ENCODE results near the gene ADAMTS1.

The ADAMTS1 gene

GRCh38 chr21:26844258-26845065 is 747 bp downstream of the ADAMTS1 start:
- DNase-seq, result no peak

DNA sequence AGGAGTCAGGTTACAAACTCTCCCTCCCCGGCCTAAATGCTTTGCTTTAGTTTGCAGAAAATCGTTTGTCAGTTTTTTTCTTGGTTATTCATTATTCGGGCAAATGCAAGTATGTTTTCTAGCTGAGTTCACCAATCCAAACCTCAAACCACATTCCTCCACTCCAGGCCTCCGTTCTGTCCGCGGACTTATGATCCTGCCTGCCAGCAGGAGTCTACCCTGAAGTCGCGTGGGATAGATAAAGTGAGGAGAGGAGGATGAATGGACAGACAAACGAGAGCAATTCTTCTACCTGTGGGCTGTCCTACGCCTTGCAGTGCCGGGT is 1.3 kb downstream of the ADAMTS1 start:
- no peak for DNase-seq

DNA sequence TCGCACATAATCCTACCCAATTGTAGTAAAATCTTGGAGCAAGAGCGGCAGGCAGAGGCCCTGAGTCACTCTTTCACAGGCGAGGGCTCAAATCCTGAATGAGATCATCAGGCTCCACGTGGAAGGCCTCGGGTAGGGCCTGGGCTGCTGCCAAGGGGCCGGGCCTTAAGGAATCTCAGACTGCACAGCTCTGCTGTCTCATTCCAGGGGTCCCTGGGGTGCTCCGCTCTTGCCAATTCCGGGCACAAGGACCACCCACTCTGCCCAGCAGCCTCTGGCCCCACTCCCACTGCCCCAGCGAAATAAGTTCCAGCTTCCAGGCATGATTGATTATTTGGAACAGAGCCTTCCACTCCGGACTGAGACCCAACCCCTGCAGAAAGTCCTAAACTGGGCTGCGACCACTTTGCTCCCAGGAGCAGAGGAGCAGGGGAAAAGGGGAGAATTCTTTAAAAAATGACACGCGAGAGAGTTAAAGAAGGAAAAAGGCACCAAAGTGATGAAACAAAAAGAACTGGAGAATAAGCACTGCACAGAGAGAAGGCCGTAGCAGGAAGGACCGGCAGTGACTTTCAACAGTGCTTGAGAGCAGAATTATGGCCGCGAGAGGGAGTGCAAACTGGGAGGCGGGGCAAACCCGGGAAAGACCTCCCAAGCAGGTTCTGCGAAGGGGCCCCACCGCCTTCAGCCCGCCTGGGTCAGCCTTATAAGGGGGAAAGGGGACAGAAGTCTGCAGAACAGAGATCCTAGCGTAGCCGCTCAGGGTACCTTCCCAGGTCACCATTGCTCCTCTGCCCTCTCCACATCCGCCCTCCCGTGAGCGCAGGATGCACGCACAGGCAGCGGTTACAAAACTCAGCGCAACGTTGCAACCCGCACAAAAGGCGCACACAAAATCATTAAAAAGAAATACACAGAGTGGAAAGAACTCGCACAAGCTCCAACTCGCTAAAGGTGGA is 2.0 kb downstream of the ADAMTS1 start:
- DNase-seq, result no peak

GRCh38 chr21:26842300-26842699 is 2.9 kb downstream of the ADAMTS1 start:
- DNase-seq, result no peak

DNA sequence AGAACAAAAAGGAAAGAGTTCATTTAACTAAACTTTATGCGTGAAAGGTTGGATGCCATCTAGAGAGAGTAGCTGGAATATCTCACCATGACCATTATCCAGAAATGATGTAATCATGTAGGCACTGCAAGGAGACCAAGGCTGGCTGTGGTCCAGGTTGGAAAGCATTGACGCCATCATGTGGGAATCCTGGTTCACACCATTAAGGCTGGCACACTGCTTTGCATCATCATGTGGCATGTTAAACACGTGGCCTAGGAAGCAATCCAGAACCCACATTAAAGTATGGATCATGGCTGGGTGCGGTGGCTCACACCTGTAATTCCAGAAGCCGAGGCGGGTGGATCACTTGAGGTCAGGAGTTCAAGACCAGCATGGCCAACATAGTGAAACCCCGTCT is 4.3 kb downstream of the ADAMTS1 start:
- DNase-seq, result no peak

DNA sequence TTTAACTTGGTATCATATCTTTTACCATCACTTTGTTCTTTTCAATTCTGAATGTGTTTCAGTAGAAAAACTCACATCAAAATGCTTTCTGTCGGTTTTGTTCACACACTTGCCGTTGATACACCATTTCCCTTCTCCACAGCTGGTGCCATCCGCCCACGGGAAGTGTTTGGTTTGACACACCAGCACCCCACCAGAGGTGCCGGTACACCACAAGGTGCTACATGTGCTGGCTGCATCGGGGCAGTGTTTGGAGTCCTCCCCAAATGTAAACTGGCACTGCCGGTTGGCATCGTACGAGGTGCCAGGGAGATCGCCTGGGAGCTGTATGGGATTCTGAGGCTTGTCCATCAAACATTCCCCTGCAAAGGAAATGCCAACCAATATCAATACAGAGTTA is 5.0 kb downstream of the ADAMTS1 start:
- DNase-seq, result no peak

- no peak for DNase-seq
Measured at GRCh38 chr21:26837539-26837938, 7.7 kb downstream of the ADAMTS1 start.

DNA sequence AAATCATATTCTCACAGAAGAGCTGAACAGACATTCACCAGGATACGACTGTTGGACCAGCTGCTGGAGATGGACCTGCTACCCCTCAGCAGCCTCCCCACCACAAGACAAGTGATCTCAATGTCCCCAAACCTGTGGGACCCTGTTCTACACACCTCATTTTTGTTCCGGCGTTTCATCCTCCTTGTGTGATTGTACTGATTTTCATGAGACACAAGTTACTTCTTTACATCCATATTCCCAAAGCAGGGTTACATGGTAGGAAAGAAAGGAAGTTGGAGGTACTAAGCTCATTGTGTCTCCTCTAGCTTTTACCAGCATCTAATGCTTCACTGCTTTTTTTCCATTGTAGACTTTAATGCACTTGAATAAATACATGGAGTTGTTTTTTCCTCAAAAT is 8.7 kb downstream of the ADAMTS1 start:
- DNase-seq, result no peak

DNA sequence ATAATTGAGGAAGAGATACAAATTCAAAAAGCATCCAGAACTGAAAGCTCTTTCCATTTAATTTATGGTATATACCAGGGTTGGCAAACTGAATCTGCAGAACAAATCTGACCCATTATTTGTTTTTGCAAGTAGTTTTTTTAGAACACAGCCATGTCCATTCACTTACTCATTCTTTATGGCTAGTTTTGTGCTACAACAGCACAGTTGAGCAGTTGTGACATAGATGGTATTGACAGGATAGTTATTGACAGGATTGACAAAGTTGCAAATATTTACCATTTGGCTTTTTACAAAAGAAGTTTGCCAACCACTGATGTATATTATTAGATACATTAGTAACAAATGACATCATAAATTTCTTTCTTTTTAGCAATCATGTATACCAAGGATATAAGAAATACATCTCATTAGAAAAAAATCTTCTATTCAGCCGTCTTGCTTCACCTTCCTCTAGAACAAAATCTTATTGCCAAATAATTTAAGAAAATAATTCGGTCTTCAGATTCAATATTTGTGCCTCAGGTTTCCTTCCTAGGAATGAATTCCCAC is 9.4 kb downstream of the ADAMTS1 start:
- DNase-seq, result no peak

- DNase-seq, result no peak
Measured at GRCh38 chr21:26835027-26835713, 10.0 kb downstream of the ADAMTS1 start.

- DNase-seq, result no peak
Measured at GRCh38 chr21:26834181-26834905, 10.9 kb downstream of the ADAMTS1 start.

DNA sequence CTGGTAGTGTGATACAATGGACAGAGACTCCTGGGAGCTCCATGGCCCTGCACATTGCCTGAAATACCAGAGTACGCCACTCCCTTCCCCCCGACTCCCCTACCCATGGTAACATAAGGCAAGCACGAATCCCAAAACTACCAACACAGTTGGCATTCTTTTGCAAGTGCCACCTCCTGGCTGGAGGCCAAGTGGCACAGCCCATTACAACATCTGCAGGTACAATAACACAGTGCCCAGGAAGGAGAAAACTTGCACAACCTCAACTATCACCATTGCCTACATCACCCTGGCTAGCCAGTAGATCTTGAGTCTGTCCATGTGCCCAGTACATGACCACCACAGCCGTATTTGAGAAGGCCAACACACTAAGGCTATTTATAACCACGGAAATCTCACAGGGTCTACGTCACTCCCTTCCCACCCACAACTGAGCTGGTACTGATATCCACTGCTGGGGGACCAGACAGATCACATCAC is 11.7 kb downstream of the ADAMTS1 start:
- DNase-seq, result no peak

- no peak for DNase-seq
Measured at GRCh38 chr21:26833011-26833410, 12.2 kb downstream of the ADAMTS1 start.

DNA sequence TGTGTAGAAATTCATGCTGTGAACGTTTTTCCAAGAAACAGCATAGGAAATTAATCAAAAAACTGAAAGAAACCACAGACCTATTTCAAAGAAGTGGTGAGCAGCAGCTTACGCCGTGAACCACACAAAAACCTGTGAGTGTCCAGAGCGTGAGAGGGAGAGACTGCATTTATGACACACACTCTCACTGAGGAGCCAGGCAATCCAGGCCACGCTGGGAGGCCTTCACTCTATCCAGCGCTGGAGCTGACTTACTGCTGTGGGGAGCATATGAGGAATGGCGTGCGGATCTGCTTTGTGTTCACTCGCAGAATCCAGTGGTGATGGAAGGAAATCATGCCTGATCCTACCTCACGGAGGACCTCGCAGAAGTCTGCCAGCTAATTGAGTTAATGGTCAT is 12.7 kb downstream of the ADAMTS1 start:
- DNase-seq, result no peak

- DNase-seq, result no peak
Measured at GRCh38 chr21:26826801-26827200, 18.4 kb downstream of the ADAMTS1 start.

DNA sequence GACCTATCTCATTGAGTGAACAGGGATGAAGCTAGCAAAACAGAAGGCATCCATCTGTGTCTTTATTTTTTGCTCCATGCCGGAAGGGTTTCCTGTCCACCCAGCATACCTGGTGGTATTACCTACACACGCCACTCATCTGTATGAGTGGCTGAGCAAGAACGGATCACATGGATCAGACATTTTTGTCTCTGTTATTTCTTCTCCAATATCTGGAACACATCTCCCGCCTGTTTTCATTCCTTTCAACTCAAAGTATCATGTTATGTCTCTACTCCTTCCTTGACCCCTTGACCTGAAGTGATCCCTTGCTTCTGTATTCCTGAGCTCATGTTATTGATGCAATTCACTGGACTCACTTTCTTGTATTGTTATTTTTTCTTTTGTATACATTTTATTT is 24.7 kb downstream of the ADAMTS1 start:
- DNase-seq, result no peak

- DNase-seq, result no peak
Measured at GRCh38 chr21:26819740-26820324, 25.4 kb downstream of the ADAMTS1 start.

GRCh38 chr21:26818906-26819305 is 26.3 kb downstream of the ADAMTS1 start:
- DNase-seq, result no peak

- no peak for DNase-seq
Measured at GRCh38 chr21:26815197-26815596, 30.0 kb downstream of the ADAMTS1 start.

- DNase-seq, result no peak
Measured at GRCh38 chr21:26814386-26814785, 30.8 kb downstream of the ADAMTS1 start.

DNA sequence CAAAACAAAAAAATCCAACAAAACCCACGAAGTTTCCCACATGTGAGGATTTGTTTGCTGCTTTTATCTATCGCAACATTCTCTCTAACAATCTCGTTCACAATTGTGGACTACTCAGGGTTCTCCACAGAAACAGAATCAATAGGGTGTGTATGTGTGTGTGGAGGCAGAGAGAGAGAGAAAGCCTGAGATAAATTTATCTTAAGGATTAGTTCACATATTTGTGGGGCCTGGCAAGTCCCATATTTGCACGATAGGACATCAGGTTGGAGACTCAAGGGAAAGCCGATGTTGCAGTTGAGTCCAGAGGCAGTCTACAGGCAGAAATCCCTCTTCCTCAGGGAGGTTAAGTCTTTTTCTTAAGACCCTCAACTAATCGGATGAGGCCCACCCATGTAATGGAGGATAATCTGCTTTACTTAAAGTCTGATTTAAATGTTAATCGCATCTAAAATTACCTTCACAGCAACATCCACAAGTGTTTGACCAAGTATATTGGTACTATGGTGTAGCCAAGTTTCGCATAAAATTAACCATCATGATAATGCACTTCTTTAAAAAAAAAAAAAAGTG is 31.7 kb downstream of the ADAMTS1 start:
- DNase-seq, result no peak

DNA sequence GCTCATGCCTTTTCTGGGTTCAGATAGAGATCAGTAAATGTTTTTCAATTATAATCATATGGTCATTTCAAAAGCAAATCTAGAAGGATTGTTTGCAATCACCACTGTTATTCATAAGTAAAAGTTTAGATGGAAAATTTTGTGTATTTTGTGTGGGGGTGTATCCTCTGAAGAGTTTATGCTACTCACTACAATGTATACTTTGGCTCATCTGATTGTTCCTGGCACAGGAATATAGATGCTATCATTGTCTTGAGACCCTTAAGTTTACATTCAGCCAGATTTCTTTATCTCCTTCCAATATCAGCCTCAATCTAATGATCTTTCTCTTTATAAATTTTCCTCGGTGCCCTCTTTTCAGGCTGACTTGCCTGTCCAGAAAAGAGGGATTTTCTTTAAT is 33.0 kb downstream of the ADAMTS1 start:
- no peak for DNase-seq
